ENCODE measurements around the gene ZFP28.

GRCh38 chr19:56507446-56508289, 31.1 kb upstream of the ZFP28 start, which contains the start of gene ZNF471:
- no peak for TF ChIP-seq CTCF (IDR thresholded peaks at IDR 0.05)
- no peak for TF ChIP-seq POLR2A (IDR thresholded peaks at IDR 0.05)
